Naive B cell (primary cell): ENCODE results near the gene PTPRC. TPM values are rescaled to one million over a fixed set of nuclear protein-coding genes. Genes with fewer than 3 reads are reported as not detected.

Experiments
- ATAC-seq, 2 donors: fragments of 150-1000 bp; cut with Tn5 transposase; 2 replicates each; pipeline ENCODE4 v1.10.0; 2021; ENCODE audit warnings: low read depth in 2 of 2, mild to moderate bottlenecking in 2 of 2, moderate library complexity in 2 of 2
- DNase-seq: peaks from one replicate; pipeline ENCODE4 v3.0.0; 2022
- H3K27ac Mint-ChIP-seq, 6 donors: one replicate each; pipeline ENCODE4 v1.8.0; 2020 to 2022; ENCODE audit warnings: mild to moderate bottlenecking in 6 of 6, mixed read lengths in 6 of 6, moderate library complexity in 5 of 6, inconsistent platforms in 2 of 6
- H3K27me3 Mint-ChIP-seq, 3 donors: one replicate each; pipeline ENCODE4 v1.8.0; 2021 to 2022; ENCODE audit warnings: mixed read lengths in 3 of 3, mild to moderate bottlenecking in 1 of 3
- H3K36me3 Mint-ChIP-seq, 2 donors: one replicate each; pipeline ENCODE4 v1.8.0; 2020 to 2022; ENCODE audit warnings: mixed read lengths in 2 of 2, inconsistent platforms in 1 of 2, mild to moderate bottlenecking in 1 of 2
- H3K4me1 Mint-ChIP-seq, 3 donors: one replicate each; pipeline ENCODE4 v1.8.0; 2020 to 2022; ENCODE audit warnings: mixed read lengths in 3 of 3, inconsistent platforms in 1 of 3, mild to moderate bottlenecking in 1 of 3, moderate library complexity in 1 of 3
- H3K4me3 Mint-ChIP-seq, 8 donors: one replicate each; pipeline ENCODE4 v1.8.0; 2020 to 2022; ENCODE audit warnings: mild to moderate bottlenecking in 8 of 8, mixed read lengths in 8 of 8, moderate library complexity in 8 of 8, inconsistent platforms in 2 of 8
- H3K9me3 Mint-ChIP-seq, 7 donors: one replicate each; pipeline ENCODE4 v1.8.0; 2020 to 2022; ENCODE audit warnings: mixed read lengths in 7 of 7, mild to moderate bottlenecking in 5 of 7, inconsistent platforms in 2 of 7, moderate library complexity in 1 of 7
- polyA plus RNA-seq, 6 donors: library from polyadenylated mRNA; unstranded; fragments of 300-500 nt; fragmentation: Illumina TruSeq; gene quantifications; one replicate each; pipeline ENCODE4 v1.2.3, GENCODE V29; 2021; ENCODE audit warnings: low read depth in 6 of 6

Gene PTPRC
- polyA plus RNA-seq, 6 donors from 2014 or later, result 771 to 1,016 (median 851) TPM

DNA sequence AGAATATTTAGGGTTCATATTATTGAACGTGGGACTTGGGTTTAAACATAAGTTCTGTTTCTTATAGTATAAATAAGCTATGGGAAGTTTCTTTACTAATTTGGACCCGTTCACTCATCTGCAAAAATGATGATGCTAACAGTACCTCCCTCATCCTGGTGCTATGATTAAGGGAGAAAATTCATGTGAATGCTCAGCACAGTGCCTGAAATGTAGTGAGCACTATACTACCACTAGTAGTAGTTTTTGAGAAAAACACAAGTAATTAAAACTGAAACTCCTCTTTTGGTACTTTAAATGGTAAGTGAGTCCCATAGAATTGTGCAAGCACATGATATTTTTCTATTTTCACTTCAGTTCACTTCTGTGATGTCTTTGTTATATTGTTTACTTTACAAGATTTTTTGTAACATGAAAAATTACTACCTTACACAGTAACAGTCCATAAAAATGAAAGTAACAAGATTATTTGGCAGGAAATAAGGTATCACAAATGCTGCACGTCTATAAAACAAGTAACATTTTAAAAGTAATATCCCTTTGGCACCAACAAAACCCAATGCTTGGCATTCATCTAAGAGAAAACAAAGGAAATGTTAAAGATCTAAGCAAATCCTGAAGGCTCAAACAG, 11.3 kb upstream of the PTPRC start:
- H3K4me1 Mint-ChIP-seq, result peaks cover 60 to 81% (median 74%) of the 10 kb centered on the region in 3 donors
- no peaks in the 10 kb centered on the region for H3K27me3 Mint-ChIP-seq
- no peak for ATAC-seq
- peaks cover 0 to 7% (median 0%) of the 10 kb centered on the region in 7 donors for H3K9me3 Mint-ChIP-seq
- H3K27ac Mint-ChIP-seq, result peak overlapping the region in 5 of 6 donors; percentile 40 to 91 (median 70)
- no peak for DNase-seq
- H3K36me3 Mint-ChIP-seq, result peaks cover 5 to 9% of the 10 kb centered on the region in 2 donors
- peak overlapping the region in 5 of 8 donors; percentile 9 to 57 (median 39) for H3K4me3 Mint-ChIP-seq

DNA sequence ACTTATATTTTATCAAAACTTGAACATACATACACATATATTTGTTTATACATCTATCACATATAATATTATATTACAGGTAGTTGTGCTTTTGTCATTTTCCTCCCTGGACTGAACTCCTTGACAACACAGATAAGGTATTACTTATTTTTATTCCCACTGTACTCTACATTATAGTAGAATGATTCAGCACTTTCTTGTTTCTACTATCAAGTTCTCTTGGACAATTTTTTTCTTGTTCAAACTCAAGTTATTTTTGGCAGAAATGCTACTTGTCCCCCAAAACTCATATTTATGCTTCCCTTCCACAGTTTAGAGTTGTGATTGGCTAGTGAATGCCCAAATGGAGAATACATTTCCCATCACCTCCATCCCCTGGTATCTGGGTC, 10.8 kb upstream of the PTPRC start:
- Mint-ChIP-seq H3K4me3 (peak overlapping the region in 6 of 8 donors; percentile 33 to 57 (median 44)), H3K27me3 (no peaks in the 10 kb centered on the region), H3K36me3 (peaks cover 5 to 10% of the 10 kb centered on the region in 2 donors), H3K4me1 (peaks cover 57 to 83% (median 74%) of the 10 kb centered on the region in 3 donors), H3K9me3 (peaks cover 0 to 7% (median 0%) of the 10 kb centered on the region in 7 donors), H3K27ac (peak overlapping the region in 5 of 6 donors; percentile 8 to 91 (median 51))
- DNase-seq (no peak), ATAC-seq (no peak)

DNA sequence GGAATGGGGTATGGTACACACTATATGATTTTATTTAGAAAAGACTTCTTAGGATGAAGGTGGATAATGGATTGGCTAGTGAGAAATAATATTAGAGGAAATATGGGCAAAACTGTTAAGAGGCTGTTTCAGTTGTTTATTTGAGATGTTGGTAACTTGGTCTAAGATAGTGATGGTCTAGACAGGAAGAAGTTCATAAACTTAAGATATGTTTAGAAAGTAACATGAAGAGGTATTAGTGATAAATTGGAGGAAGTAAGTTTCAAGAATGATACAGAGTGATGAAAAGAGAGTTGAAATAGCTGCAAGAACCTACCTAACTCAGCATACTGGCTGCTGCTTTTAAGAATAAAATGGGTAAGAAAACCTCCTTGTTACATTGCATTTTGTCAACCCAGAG, 9.2 kb upstream of the PTPRC start:
- peak in 1 of 2 donors; percentile 28 for ATAC-seq

DNA sequence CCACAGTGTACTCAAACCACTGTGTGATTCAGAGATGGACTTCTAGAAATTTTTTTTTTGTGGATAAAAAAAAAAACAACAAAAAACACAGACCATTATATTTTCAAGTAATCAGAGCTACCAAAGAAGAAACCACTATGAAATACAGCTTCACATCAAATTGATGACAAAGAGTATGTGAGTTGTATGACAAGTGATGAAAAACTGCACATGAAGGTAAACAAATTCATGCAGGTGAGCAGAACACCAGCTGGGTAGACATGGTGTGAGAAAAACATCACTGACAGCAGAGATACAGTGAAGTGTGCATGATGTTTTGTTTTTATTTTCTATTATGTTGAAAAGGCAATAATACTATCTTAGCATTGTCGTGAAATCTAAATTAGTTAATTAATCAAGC, 8.0 kb upstream of the PTPRC start:
- ATAC-seq (no peak), DNase-seq (no peak)
- H3K27ac Mint-ChIP-seq, result no peak overlapping the region

More for the DNA sequence above, 9.2 kb upstream of the PTPRC start:
- H3K4me1 Mint-ChIP-seq, result peaks cover 61 to 87% (median 77%) of the 10 kb centered on the region in 3 donors
- H3K4me3 Mint-ChIP-seq, result peak overlapping the region in 2 of 8 donors; percentile 4 to 13
- DNase-seq, result no peak
- H3K36me3 Mint-ChIP-seq, result peaks cover 11 to 23% of the 10 kb centered on the region in 2 donors
- peak overlapping the region in 4 of 6 donors; percentile 4 to 91 (median 77) for H3K27ac Mint-ChIP-seq
- peaks cover 0 to 13% (median 4%) of the 10 kb centered on the region in 7 donors for H3K9me3 Mint-ChIP-seq
- H3K27me3 Mint-ChIP-seq, result no peaks in the 10 kb centered on the region

DNA sequence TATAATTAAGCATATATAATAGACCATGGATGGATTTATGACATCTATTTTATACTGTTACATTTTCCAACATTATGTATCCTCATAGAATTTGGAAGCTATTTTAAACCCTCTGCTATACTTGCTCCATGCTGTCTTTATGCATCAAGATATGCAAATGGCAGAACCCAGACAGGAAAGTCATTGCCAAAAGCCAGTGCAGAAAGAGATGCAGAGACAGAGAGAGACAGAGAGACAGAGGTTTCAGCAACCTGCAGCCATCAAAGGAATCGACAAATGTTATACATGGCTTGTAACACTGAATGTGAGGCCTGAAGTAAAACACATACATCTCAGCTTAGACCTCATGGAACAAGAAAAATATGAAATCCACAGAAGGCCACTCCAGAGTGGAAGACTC, 7.5 kb upstream of the PTPRC start:
- peaks cover 9 to 19% of the 10 kb centered on the region in 2 donors for H3K36me3 Mint-ChIP-seq
- DNase-seq (no peak), ATAC-seq (no peak)
- H3K27ac Mint-ChIP-seq, result no peak overlapping the region
- peak overlapping the region in 2 of 8 donors; percentile 24 to 30 for H3K4me3 Mint-ChIP-seq
- peaks cover 62 to 92% (median 76%) of the 10 kb centered on the region in 3 donors for H3K4me1 Mint-ChIP-seq
- H3K27me3 Mint-ChIP-seq, result no peaks in the 10 kb centered on the region
- peaks cover 0 to 10% (median 4%) of the 10 kb centered on the region in 7 donors for H3K9me3 Mint-ChIP-seq

More for the DNA sequence above, 8.0 kb upstream of the PTPRC start:
- peaks cover 63 to 90% (median 78%) of the 10 kb centered on the region in 3 donors for H3K4me1 Mint-ChIP-seq
- no peaks in the 10 kb centered on the region for H3K27me3 Mint-ChIP-seq
- H3K9me3 Mint-ChIP-seq, result peaks cover 0 to 13% (median 4%) of the 10 kb centered on the region in 7 donors
- peaks cover 11 to 23% of the 10 kb centered on the region in 2 donors for H3K36me3 Mint-ChIP-seq
- H3K4me3 Mint-ChIP-seq, result no peak overlapping the region

DNA sequence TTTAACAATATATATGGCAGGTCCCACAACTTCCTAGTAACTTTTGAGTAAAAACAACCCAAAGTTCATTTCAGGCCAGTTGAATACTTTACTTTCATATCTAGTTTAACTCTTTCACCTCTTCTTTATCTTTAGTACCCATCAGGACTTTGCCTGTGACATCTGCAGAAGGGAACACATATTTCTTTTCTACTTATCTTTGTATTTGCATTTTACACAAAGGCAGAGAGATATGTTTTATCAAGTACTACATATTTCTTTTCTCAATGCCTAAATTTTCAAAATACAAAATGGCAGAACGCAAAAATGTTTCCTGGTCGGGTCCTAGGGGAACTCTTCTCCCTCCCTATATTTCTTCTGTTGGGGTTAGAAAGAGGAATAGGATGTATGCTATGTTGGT, 6.8 kb upstream of the PTPRC start:
- ATAC-seq (no peak), DNase-seq (no peak)
- peaks cover 60 to 92% (median 75%) of the 10 kb centered on the region in 3 donors for H3K4me1 Mint-ChIP-seq
- no peak overlapping the region for H3K27ac Mint-ChIP-seq
- H3K9me3 Mint-ChIP-seq, result peaks cover 0 to 7% (median 2%) of the 10 kb centered on the region in 7 donors
- H3K4me3 Mint-ChIP-seq, result peak overlapping the region in 2 of 8 donors; percentile 1 to 33
- no peaks in the 10 kb centered on the region for H3K27me3 Mint-ChIP-seq
- H3K36me3 Mint-ChIP-seq, result peaks cover 5 to 14% of the 10 kb centered on the region in 2 donors

DNA sequence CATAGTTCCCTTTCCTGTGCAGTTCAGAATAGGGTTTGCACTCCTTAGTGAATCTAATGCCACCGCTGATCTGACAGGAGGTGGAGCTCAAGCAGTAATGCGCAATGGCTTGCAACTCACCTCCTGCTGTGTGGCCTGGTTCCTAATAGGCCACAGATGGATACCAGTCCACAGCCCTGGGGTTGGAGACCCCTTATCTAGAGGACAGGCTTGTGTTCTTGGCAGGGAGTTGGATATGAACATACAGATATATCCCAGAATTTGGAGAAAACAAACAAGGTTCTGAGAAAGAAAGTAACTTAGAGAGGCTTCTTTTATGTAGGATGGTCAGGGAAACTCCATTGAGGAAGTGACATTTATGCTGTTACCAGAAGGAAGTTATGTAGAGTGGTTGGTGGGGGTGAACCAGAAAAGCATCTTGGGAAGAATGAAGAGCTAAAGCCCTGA, 5.1 kb upstream of the PTPRC start:
- no peaks in the 10 kb centered on the region for H3K27me3 Mint-ChIP-seq
- DNase-seq (peak; percentile 51), ATAC-seq (peak; percentile 80 to 82)
- H3K36me3 Mint-ChIP-seq, result peaks cover 5 to 14% of the 10 kb centered on the region in 2 donors
- H3K27ac Mint-ChIP-seq, result peak overlapping the region; percentile 72 to 90 (median 82)
- peak overlapping the region; percentile 7 to 77 (median 32) for H3K4me3 Mint-ChIP-seq
- peaks cover 52 to 84% (median 70%) of the 10 kb centered on the region in 3 donors for H3K4me1 Mint-ChIP-seq
- peaks cover 0 to 7% (median 2%) of the 10 kb centered on the region in 7 donors for H3K9me3 Mint-ChIP-seq

DNA sequence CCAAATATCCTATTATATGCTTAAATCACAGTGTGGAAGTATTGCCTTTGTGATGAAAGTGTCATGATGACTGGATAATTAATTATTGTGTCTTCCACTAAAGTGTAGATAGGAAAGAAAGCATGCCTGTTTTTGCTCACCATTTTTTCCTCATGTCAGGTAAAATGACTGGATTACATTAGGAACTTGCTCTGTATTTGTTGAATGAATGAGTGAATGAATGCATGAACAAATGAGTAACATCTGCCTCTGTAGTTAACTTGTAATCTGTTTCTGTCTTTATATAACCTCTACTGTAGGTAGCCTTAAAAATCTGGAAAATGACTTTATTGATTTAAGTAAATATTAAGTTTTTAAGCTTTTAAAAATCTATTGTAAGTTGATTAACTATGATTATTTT, 2.9 kb upstream of the PTPRC start:
- H3K9me3 Mint-ChIP-seq, result peaks cover 0 to 7% (median 2%) of the 10 kb centered on the region in 7 donors
- no peak for ATAC-seq
- DNase-seq, result no peak
- peaks cover 5 to 14% of the 10 kb centered on the region in 2 donors for H3K36me3 Mint-ChIP-seq
- peak overlapping the region in 3 of 6 donors; percentile 27 to 88 (median 64) for H3K27ac Mint-ChIP-seq
- no peaks in the 10 kb centered on the region for H3K27me3 Mint-ChIP-seq
- peaks cover 41 to 67% (median 57%) of the 10 kb centered on the region in 3 donors for H3K4me1 Mint-ChIP-seq
- peak overlapping the region in 4 of 8 donors; percentile 26 to 47 (median 34) for H3K4me3 Mint-ChIP-seq

DNA sequence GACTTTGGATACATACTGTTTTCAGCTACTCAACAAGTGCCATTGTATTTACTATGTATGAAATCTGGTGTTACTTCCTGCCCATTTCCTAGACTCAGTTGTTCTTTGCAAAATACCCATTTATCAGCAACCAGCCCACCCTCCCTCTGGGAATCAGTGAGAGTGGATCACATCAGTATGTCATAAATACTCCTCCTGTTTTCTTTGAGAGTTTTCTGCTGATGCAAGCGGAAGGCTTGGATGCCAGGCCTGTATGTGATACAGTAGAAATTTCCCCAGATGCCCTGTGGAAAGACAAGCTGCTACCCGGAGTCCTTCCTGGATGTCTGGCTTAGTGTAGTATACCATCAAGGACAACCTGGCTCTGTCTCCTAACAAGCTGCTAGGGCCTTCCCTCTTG, 2.4 kb upstream of the PTPRC start:
- Mint-ChIP-seq H3K4me1 (peaks cover 41 to 64% (median 57%) of the 10 kb centered on the region in 3 donors), H3K27me3 (no peaks in the 10 kb centered on the region), H3K9me3 (peaks cover 0 to 7% (median 2%) of the 10 kb centered on the region in 7 donors), H3K27ac (peak overlapping the region; percentile 54 to 92 (median 78)), H3K4me3 (peak overlapping the region in 2 of 8 donors; percentile 13 to 35), H3K36me3 (peaks cover 5 to 14% of the 10 kb centered on the region in 2 donors)
- DNase-seq (no peak), ATAC-seq (no peak)

DNA sequence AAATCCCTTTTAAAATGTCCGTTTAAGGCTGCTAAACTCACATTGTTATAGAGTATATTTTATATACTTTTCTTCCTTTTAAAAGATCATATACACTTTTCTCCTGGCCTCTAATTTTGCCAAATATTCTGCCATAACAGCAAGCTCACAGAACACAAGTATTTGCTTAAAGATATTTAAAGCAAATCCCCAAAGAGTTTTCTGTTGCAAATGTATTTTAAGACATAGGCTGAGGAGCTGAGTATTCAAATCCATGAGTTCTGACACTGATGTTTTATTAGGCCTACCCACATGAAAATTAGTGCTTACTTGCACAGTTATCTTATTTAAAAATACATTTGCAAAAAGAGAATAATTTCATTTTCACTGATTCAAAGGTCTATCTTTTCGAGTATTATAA, 1.7 kb upstream of the PTPRC start:
- ATAC-seq (no peak), DNase-seq (no peak)
- Mint-ChIP-seq H3K4me1 (peaks cover 37 to 59% (median 54%) of the 10 kb centered on the region in 3 donors), H3K9me3 (peaks cover 0 to 7% (median 2%) of the 10 kb centered on the region in 7 donors), H3K4me3 (peak overlapping the region in 5 of 8 donors; percentile 13 to 69 (median 23)), H3K36me3 (peaks cover 7 to 17% of the 10 kb centered on the region in 2 donors), H3K27me3 (no peaks in the 10 kb centered on the region), H3K27ac (peak overlapping the region; percentile 69 to 92 (median 82))

DNA sequence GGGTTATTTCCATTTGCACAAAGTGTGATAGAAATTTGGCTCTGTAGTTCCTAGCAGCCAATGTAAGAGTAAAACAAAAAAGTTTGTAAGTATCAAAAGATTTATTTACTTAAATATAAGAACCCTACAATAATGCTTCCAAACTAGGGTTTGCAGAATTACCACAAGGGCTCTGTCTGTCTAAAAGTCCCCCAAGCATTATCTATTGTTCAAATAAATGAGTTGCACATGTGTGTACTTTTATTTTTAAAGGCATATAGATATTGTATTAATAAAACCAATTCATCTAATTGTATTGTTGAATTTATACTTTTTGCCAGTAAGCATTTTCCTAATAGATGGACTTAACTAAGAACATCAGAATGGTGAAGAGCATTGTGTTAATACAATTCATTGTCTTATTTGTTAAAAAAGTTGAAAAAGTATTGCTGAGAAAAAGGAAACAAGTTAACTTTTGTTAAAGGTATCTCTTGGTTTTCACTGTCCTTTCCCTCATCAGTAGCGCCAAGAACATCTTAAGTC, 863 bp upstream of the PTPRC start:
- DNase-seq (no peak), ATAC-seq (no peak)
- Mint-ChIP-seq H3K36me3 (peaks cover 15 to 25% of the 10 kb centered on the region in 2 donors), H3K4me1 (peaks cover 46 to 61% (median 57%) of the 10 kb centered on the region in 3 donors), H3K9me3 (peaks cover 0 to 7% (median 2%) of the 10 kb centered on the region in 7 donors), H3K4me3 (peak overlapping the region; percentile 6 to 96 (median 90)), H3K27me3 (no peaks in the 10 kb centered on the region), H3K27ac (peak overlapping the region; percentile 88 to 96 (median 94))

DNA sequence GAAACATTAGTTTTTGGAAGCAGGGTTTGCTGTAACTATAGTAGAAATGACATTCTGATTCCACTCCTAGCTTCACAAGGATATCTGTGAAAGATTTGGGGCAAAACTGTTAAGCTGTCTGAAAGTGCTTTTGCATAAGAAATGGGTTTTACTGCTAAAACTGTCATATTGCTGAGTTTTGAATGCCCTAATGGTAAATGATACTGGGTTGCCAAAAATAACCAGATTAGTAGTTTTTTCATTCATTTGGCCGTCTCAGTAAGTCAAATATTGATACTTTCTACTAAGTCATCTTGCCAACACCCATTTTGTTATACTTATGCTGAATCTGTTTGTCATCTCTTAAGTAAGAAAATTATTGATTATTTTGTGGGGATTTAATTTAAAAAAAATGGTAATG, 399 bp upstream of the PTPRC start:
- Mint-ChIP-seq H3K36me3 (peaks cover 19 to 25% of the 10 kb centered on the region in 2 donors), H3K4me1 (peaks cover 46 to 61% (median 57%) of the 10 kb centered on the region in 3 donors), H3K27ac (peak overlapping the region; percentile 88 to 96 (median 94)), H3K4me3 (peak overlapping the region; percentile 78 to 96 (median 90)), H3K27me3 (no peaks in the 10 kb centered on the region), H3K9me3 (peaks cover 0 to 6% (median 2%) of the 10 kb centered on the region in 7 donors)
- DNase-seq (no peak), ATAC-seq (peak in 1 of 2 donors; percentile 2)

DNA sequence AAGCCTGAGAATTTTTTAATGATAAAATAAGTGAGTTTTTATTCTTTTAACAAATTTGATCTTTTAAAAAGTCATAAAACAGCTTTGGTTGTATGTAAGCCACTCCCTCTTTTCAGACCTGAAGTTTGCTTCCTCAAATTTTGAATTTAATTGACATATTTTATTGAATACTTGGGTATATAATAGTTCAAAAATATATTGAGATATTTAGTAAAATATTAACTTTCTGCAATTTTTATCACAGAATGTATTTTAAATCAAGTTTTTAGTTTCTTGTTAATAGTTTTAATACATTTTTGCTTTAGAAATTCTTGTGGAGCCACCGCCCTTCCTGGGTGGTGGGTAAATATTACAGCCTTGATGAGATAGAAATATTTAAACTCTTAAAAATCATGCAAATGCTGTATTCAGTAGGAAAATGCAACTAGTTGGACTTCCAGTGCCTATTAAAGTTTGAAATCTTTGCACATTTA, 867 bp downstream of the PTPRC start:
- Mint-ChIP-seq H3K27ac (peak overlapping the region; percentile 76 to 95 (median 91)), H3K4me1 (peaks cover 43 to 55% (median 50%) of the 10 kb centered on the region in 3 donors), H3K4me3 (peak overlapping the region; percentile 78 to 96 (median 90))

More for the DNA sequence above, 867 bp downstream of the PTPRC start:
- no peaks in the 10 kb centered on the region for H3K9me3 Mint-ChIP-seq
- DNase-seq (no peak), ATAC-seq (no peak)
- no peaks in the 10 kb centered on the region for H3K27me3 Mint-ChIP-seq
- peaks cover 19 to 22% of the 10 kb centered on the region in 2 donors for H3K36me3 Mint-ChIP-seq
